GM12878 (cell line): ENCODE measurements around the gene SLIT1. TPM values are rescaled to one million over a fixed set of nuclear protein-coding genes. Genes with fewer than 3 reads are reported as not detected.

ENCODE experiments used
- ATAC-seq: fragments of 200-7000 bp; cut with Tn5 transposase; 3 replicates; pipeline ENCODE4 v1.9.1; 2020; ENCODE audit warnings: mild to moderate bottlenecking, moderate library complexity
- BruUV-seq: library from RNA; stranded (reverse); fragments of 400-500 nt; replicated peaks from 2 replicates; lab custom pipeline; 2021; lab: Mats Ljungman, UMichigan
- CTCF ChIA-PET: fragments of 300-600 bp; sonication (Branson Sonifier 250); formaldehyde crosslinking; extraction: SDS; loops from one replicate; lab custom pipeline; 2021; ENCODE audit warnings: inconsistent platforms; lab: Yijun Ruan, JAX
- POLR2A ChIA-PET: fragments of 350-600 bp; formaldehyde crosslinking; extraction: SDS; loops from one replicate; lab custom pipeline; 2021; ENCODE audit warnings: inconsistent platforms; lab: Charles Lee
- RAD21 ChIA-PET: fragments of 300-600 bp; sonication (Branson Sonifier 250); formaldehyde crosslinking; loops from one replicate; lab custom pipeline; 2023; ENCODE audit warnings: antibody characterized with exemption; ENCODE audit not compliant: unreplicated experiment; lab: Charles Lee
- SMC1A ChIA-PET: fragments of 300-600 bp; sonication (Branson Sonifier 250); formaldehyde crosslinking; loops from one replicate; lab custom pipeline; 2023; ENCODE audit not compliant: unreplicated experiment, uncharacterized antibody; lab: Charles Lee
- DNase-seq: peaks from one replicate; pipeline ENCODE4 v3.0.0-alpha.2; 2011; ENCODE audit warnings: low read depth, low spot score
- FAIRE-seq: peaks from 3 replicates; lab custom pipeline; 2011; peaks lifted over from hg19 to GRCh38; lab: Jason Lieb, UNC
- H2AFZ ChIP-seq: 2 replicates; pipeline ENCODE4 v1.6.0; 2011; ENCODE audit warnings: low read depth, low read length, control low read depth; ENCODE audit not compliant: control insufficient read depth
- H3K27ac ChIP-seq: 2 replicates; pipeline ENCODE4 v1.5.1; 2011; ENCODE audit warnings: control low read depth; ENCODE audit not compliant: control insufficient read depth, insufficient read depth
- H3K27me3 ChIP-seq, 2 experiments: replicated peaks in 1 of 2; 2 replicates each; pipeline versions ENCODE4 v1.6.0 to v1.6.1; 2011; ENCODE audit warnings: low read length in 1 of 2; ENCODE audit not compliant: control insufficient read depth in 2 of 2, insufficient read depth in 2 of 2
- H3K36me3 ChIP-seq, 2 experiments: 2 replicates each; pipeline ENCODE4 v1.5.1; 2011; ENCODE audit warnings: low read length in 1 of 2; ENCODE audit not compliant: control insufficient read depth in 2 of 2, insufficient read depth in 2 of 2
- H3K4me1 ChIP-seq: 2 replicates; pipeline ENCODE4 v1.6.1; 2011; ENCODE audit warnings: mild to moderate bottlenecking, low read length, moderate library complexity, mixed read lengths; ENCODE audit not compliant: control insufficient read depth, insufficient read depth
- H3K4me2 ChIP-seq: 2 replicates; pipeline ENCODE4 v1.6.0; 2011; ENCODE audit warnings: control low read depth; ENCODE audit not compliant: control insufficient read depth, insufficient read depth
- H3K4me3 ChIP-seq: fragments of 200-600 bp; sonication (generic); 2 replicates; pipeline ENCODE4 v1.5.1; 2016
- H3K79me2 ChIP-seq: 2 replicates; pipeline ENCODE4 v1.6.0; 2011; ENCODE audit warnings: low read length; ENCODE audit not compliant: control insufficient read depth, insufficient read depth
- H3K9ac ChIP-seq: 2 replicates; pipeline ENCODE4 v1.8.0; 2011; ENCODE audit warnings: low read length, control low read depth, mixed read lengths; ENCODE audit not compliant: control insufficient read depth, insufficient read depth
- H3K9me3 ChIP-seq: replicated peaks from 3 replicates; pipeline ENCODE4 v1.5.1; 2011; ENCODE audit warnings: mild to moderate bottlenecking, low read length; ENCODE audit not compliant: control insufficient read depth, insufficient read depth
- H4K20me1 ChIP-seq: 2 replicates; pipeline ENCODE4 v1.6.0; 2011; ENCODE audit not compliant: control insufficient read depth, insufficient read depth
- BHLHE40 ChIP-seq, 2 experiments: fragments of 450-650 bp in 1 of 2; IDR thresholded peaks; 2 replicates each; pipeline ENCODE4 v1.6.1; 2011 to 2017; ENCODE audit warnings: low read depth in 2 of 2, borderline replicate concordance in 1 of 2, improper control_type of control experiment in 1 of 2, low read length in 1 of 2, mild to moderate bottlenecking in 1 of 2
- BMI1 ChIP-seq: fragments of 450-650 bp; IDR thresholded peaks from 2 replicates; pipeline ENCODE4 v1.6.1; 2016; ENCODE audit warnings: mild to moderate bottlenecking, moderate library complexity, borderline replicate concordance
- CHD2 ChIP-seq: IDR thresholded peaks from 2 replicates; pipeline ENCODE4 v1.6.1; 2011; ENCODE audit warnings: low read depth, low read length, improper control_type of control experiment, borderline replicate concordance
- EGR1 ChIP-seq, 2 experiments: IDR thresholded peaks; 1 replicate in 1 of 2; 2 replicates in 1 of 2; pipeline ENCODE4 v1.6.1; 2011 to 2012; ENCODE audit warnings: low read depth in 2 of 2, low read length in 2 of 2, borderline replicate concordance in 1 of 2, mild to moderate bottlenecking in 1 of 2, moderate library complexity in 1 of 2
- ETV6 ChIP-seq, 2 experiments: fragments of 450-650 bp in 1 of 2; IDR thresholded peaks in 1 of 2; conservative IDR thresholded peaks in 1 of 2; 2 replicates each; pipeline ENCODE4 v1.6.1; 2014; ENCODE audit warnings: antibody characterized with exemption in 1 of 2, borderline replicate concordance in 1 of 2, low read depth in 1 of 2, mild to moderate bottlenecking in 1 of 2, moderate library complexity in 1 of 2
- GABPA ChIP-seq: IDR thresholded peaks from 2 replicates; pipeline ENCODE4 v1.6.1; 2014; ENCODE audit warnings: antibody characterized with exemption, low read depth, mild to moderate bottlenecking, inconsistent platforms
- JUND ChIP-seq: IDR thresholded peaks from 2 replicates; pipeline ENCODE4 v1.6.1; 2012; ENCODE audit warnings: low read depth, mild to moderate bottlenecking, low read length, improper control_type of control experiment, moderate library complexity
- LARP7 ChIP-seq: fragments of 450-650 bp; IDR thresholded peaks from 2 replicates; pipeline ENCODE4 v1.6.1; 2017; ENCODE audit warnings: mild to moderate bottlenecking
- NFYB ChIP-seq: IDR thresholded peaks from 2 replicates; pipeline ENCODE4 v1.6.1; 2011; ENCODE audit warnings: low read depth, mild to moderate bottlenecking, low read length, improper control_type of control experiment, moderate library complexity; ENCODE audit not compliant: insufficient read depth
- POLR2AphosphoS2 ChIP-seq: IDR thresholded peaks from 2 replicates; pipeline ENCODE4 v1.6.1; 2011; ENCODE audit warnings: low read depth, mild to moderate bottlenecking, low read length, improper control_type of control experiment, moderate library complexity
- SMARCA5 ChIP-seq: fragments of 450-650 bp; IDR thresholded peaks from 2 replicates; pipeline ENCODE4 v1.6.1; 2017; ENCODE audit warnings: mild to moderate bottlenecking
- TARDBP ChIP-seq: IDR thresholded peaks from 2 replicates; pipeline ENCODE4 v1.6.1; 2016; ENCODE audit warnings: borderline replicate concordance
- ZNF207 ChIP-seq: fragments of 450-650 bp; IDR thresholded peaks from 2 replicates; pipeline ENCODE4 v1.6.1; 2014; ENCODE audit warnings: antibody characterized with exemption, mild to moderate bottlenecking, borderline replicate concordance
- WGBS: methylation state at CpG from one replicate; pipeline ENCODE4 v1.1.6; 2016; ENCODE audit warnings: low lambda C conversion rate; ENCODE audit not compliant: insufficient replicate concordance, insufficient coverage; ENCODE audit errors: missing lambda C conversion rate; 5-methylcytosine and 5-hydroxymethylcytosine counted together
- in situ Hi-C: fragments of 300-500 bp; cut with MboI; formaldehyde crosslinking; loops from 9 replicates; pipeline ENCODE4 v1.14.3; 2018; ENCODE audit warnings: mixed read lengths
- intact Hi-C: fragments of 100-400 bp; cut with micrococcal nuclease; formaldehyde crosslinking; loops from one replicate; pipeline ENCODE4 v1.14.2; 2022; ENCODE audit not compliant: unreplicated experiment
- polyA plus RNA-seq, 11 experiments: library from polyadenylated mRNA; depleted of rRNA in 4 of 11; unstranded in 6 of 11; stranded (reverse) in 5 of 11; fragments of >200 nt; fragmentation: Nextera tagmentation in 4 of 11; fragmentation: Illumina TruSeq in 1 of 11; extraction: Ambion mirVana in 4 of 11; extraction: Trizol in 1 of 11; gene quantifications; 1 replicate in 1 of 11; 2 replicates in 10 of 11; pipeline versions ENCODE4 v1.2.1 to v1.2.3, GENCODE V29; 2011 to 2016; ENCODE audit warnings: inconsistent platforms in 2 of 11, missing spikeins in 2 of 11, low read depth in 1 of 11
- total RNA-seq, 4 experiments: library from RNA; depleted of rRNA in 3 of 4; stranded (reverse); fragments of >200 nt in 3 of 4; fragmentation: Illumina TruSeq in 1 of 4; extraction: Trizol in 1 of 4; gene quantifications; 2 replicates each; pipeline versions ENCODE4 v1.2.1 to v1.2.3, GENCODE V29; 2013 to 2021

Gene SLIT1
- total and polyA plus RNA-seq, 10 of the 15 experiments (the other 5 are each of a cell fraction or from before 2014, with no cell fraction given), result 0.04 to 0.19 (median 0.06) TPM; not detected in 4

GRCh38 chr10:96968682-96969423 lies 216.9 kb downstream of the SLIT1 start:
- Histone ChIP-seq H3K36me3 (no peaks in the 10 kb centered on the region), H3K27me3 (no peaks in the 10 kb centered on the region), H3K27ac (no peak overlapping the region), H2AFZ (no peak overlapping the region), H3K9ac (no peak overlapping the region), H4K20me1 (no peaks in the 10 kb centered on the region), H3K4me3 (no peak overlapping the region), H3K4me2 (no peak overlapping the region), H3K4me1 (peaks cover under 1% of the 10 kb centered on the region), H3K9me3 (no peaks in the 10 kb centered on the region), H3K79me2 (no peaks in the 10 kb centered on the region)
- ATAC-seq (peak; percentile 42), DNase-seq (no peak), FAIRE-seq (peak; percentile 13)
- in situ Hi-C loops, result no loop called here
- BruUV-seq, result no TSS peak
- no peak for TF ChIP-seq ETV6 (conservative IDR thresholded peaks at IDR 0.05 in 1 of 2, IDR thresholded peaks at IDR 0.05 in 1 of 2; ENCODE audit: borderline replicate concordance in 1 of 2, low read depth in 1 of 2)
- TF ChIP-seq LARP7, result no peak
- no peak for TF ChIP-seq NFYB
- no peak for TF ChIP-seq JUND
- TF ChIP-seq BHLHE40 (IDR thresholded peaks at IDR 0.05; ENCODE audit: borderline replicate concordance in 1 of 2, low read depth in 2 of 2, low read length in 1 of 2), result no peak
- TF ChIP-seq POLR2AphosphoS2, result no peak
- no peak for TF ChIP-seq GABPA
- no peak for TF ChIP-seq EGR1 (IDR thresholded peaks at IDR 0.05; ENCODE audit: borderline replicate concordance in 1 of 2, low read depth in 2 of 2, low read length in 2 of 2)
- TF ChIP-seq ZNF207, result no peak
- TF ChIP-seq TARDBP, result no peak
- no peak for TF ChIP-seq CHD2
- TF ChIP-seq BMI1, result no peak
- no peak for TF ChIP-seq SMARCA5
- RAD21 ChIA-PET, result no interaction called here
- intact Hi-C loops, result no loop called here
- SMC1A ChIA-PET, result interaction anchor here (1.0 to 1.2 kb wide), 3 partner anchors 9 to 55 kb away, joined by 3 read pairs; no protein-coding TSS in a partner anchor
- 46% methylated on average over 5 of the region's 5 CpGs for WGBS
- CTCF ChIA-PET, result interaction anchor here (1.0 to 1.3 kb wide), 2 partner anchors 56 to 68 kb away, joined by 3 read pairs; no protein-coding TSS in a partner anchor
- POLR2A ChIA-PET, result interaction anchor here (0.7 to 1.0 kb wide), 2 partner anchors 43 to 207 kb away, joined by 4 read pairs; no protein-coding TSS in a partner anchor
